Right atrium auricular region (tissue), 2 donors: Measurements from ENCODE around the gene PKP4. TPM values are rescaled to one million over a fixed set of nuclear protein-coding genes. Genes with fewer than 3 reads are reported as not detected.
"Not testable (repeated sequence)": the region's sequence is repeated elsewhere in the genome, so short reads cannot be mapped to it uniquely, and the experiment has no call there.

ENCODE experiments used
- DNase-seq: peaks from one replicate; pipeline ENCODE4 v3.0.0-alpha.2; 2019; ENCODE audit warnings: low spot score
- H3K27ac ChIP-seq, 2 donors: fragments of 200-600 bp; sonication (generic); 1 replicate in 1 of 2; 2 replicates in 1 of 2; pipeline ENCODE4 v1.5.1; 2016 to 2019
- H3K27me3 ChIP-seq, 2 donors: fragments of 200-600 bp; sonication (generic); one replicate each; pipeline versions ENCODE4 v1.5.1 to v1.6.0; 2017 to 2019
- H3K36me3 ChIP-seq: fragments of 200-600 bp; sonication (generic); one replicate; pipeline ENCODE4 v1.5.1; 2016
- H3K4me1 ChIP-seq, 2 donors: fragments of 200-600 bp; sonication (generic); one replicate each; pipeline versions ENCODE4 v1.5.1 to v1.6.0; 2017 to 2019
- H3K4me3 ChIP-seq, 2 donors: fragments of 200-600 bp; sonication (generic); 1 replicate in 1 of 2; 2 replicates in 1 of 2; pipeline ENCODE4 v1.5.1; 2017 to 2019; ENCODE audit warnings: mild to moderate bottlenecking in 1 of 2, moderate library complexity in 1 of 2
- H3K9me3 ChIP-seq, 2 donors: fragments of 200-600 bp; sonication (generic); one replicate each; pipeline ENCODE4 v1.5.1; 2019
- total RNA-seq, 2 donors: library from RNA; depleted of rRNA; stranded (reverse); fragments of >200 nt; gene quantifications; one replicate each; pipeline ENCODE4 v1.1.0, GENCODE V29; 2016
- TF ChIP-seq, protein P1 (sequence below), 2 donors: fragments of 200-600 bp; sonication (generic); IDR thresholded peaks; one replicate each; pipeline ENCODE4 v1.5.1; 2019; ENCODE audit warnings: antibody characterized with exemption in 2 of 2

PKP4 gene
- total RNA-seq, 2 donors from 2014 or later: 36.2 to 39.2 TPM

DNA sequence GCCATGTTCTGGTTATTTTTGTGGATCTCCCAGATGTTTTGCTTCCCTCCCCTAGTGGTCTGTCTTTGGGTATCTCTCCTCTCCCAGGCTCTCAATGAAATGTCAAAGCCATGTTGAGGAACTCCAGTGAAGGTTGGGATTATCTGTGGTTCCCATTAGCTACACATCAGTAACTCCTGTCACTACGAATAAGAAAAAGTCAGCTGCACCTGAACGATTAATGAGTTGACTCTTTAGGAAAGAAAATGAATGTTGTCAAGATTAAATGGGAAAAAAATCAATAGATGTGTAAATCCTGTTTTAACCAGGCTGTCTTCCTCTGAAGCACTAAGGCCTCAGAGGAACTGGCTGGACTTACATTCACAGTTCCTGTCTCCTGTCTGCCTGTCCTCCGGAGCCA, 244.3 kb downstream of the PKP4 start:
- Histone ChIP-seq H3K27ac (no peak overlapping the region), H3K27me3 (no peaks in the 10 kb centered on the region), H3K4me1 (no peaks in the 10 kb centered on the region), H3K36me3 (no peaks in the 10 kb centered on the region), H3K4me3 (no peak overlapping the region), H3K9me3 (peaks cover 0 to 7% of the 10 kb centered on the region in 2 donors)
- TF ChIP-seq, protein P1, sequence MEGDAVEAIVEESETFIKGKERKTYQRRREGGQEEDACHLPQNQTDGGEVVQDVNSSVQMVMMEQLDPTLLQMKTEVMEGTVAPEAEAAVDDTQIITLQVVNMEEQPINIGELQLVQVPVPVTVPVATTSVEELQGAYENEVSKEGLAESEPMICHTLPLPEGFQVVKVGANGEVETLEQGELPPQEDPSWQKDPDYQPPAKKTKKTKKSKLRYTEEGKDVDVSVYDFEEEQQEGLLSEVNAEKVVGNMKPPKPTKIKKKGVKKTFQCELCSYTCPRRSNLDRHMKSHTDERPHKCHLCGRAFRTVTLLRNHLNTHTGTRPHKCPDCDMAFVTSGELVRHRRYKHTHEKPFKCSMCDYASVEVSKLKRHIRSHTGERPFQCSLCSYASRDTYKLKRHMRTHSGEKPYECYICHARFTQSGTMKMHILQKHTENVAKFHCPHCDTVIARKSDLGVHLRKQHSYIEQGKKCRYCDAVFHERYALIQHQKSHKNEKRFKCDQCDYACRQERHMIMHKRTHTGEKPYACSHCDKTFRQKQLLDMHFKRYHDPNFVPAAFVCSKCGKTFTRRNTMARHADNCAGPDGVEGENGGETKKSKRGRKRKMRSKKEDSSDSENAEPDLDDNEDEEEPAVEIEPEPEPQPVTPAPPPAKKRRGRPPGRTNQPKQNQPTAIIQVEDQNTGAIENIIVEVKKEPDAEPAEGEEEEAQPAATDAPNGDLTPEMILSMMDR (IDR thresholded peaks at IDR 0.05): no peak
- DNase-seq: no peak

DNA sequence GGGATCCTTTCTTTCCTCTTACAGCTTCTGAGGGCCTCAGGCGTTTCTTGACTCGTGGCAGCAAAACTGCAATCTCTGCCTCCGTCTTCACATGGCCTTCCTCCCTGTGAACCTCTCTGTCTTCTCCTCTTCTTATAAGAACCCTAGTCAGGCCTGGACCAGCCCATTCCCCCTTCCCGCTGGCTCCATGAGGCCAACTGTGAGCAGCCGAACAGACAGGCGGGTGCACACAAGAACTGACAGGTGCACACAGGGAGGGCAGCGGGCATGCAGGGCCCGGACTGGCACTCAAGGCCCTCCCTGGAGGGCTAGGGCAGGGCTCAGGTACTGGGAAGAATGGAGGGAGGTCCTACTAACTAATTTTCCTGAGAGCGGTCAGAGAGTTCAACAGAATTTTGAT, 246.0 kb downstream of the PKP4 start:
- H3K27ac ChIP-seq: no peak overlapping the region
- no peak for DNase-seq

DNA sequence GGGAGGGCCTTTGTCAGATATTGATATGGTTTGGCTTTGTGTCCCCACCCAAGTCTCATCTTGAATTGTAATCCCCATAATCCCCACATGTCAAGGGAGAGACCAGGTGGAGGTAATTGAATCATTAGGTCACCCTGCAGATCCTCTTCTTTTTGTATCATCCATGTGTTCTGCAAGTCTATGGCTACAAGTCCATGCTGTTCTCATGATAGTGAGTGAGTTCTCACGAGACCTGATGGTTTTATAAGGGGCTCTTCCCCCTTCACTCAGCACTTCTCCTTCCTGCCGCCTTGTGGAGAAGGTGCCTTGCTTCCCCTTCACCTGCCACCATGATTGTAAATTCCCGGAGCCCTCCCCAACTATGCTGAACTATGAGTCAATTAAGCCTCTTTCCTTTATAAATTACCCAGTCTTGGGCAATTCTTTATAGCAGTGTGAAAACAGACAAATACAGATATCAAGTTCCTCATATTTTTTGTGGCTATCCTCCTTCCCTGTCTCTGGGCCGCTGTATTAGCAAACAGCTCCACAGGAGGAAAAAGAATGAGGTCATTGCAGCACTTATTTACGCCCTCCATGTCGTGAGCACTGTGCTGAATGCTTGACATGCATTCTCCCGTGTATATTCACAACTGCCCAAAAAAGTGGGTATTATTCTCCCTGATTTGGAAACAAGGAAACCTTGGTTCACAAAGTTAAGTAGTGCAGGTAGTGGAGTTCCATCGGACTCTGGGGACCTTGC, 248.1 kb downstream of the PKP4 start:
- not testable (repeated sequence) for H3K36me3 ChIP-seq

More for the DNA sequence above, 246.0 kb downstream of the PKP4 start:
- H3K9me3 ChIP-seq: no peaks in the 10 kb centered on the region
- no peaks in the 10 kb centered on the region for H3K27me3 ChIP-seq
- H3K4me1 ChIP-seq: no peaks in the 10 kb centered on the region
- no peaks in the 10 kb centered on the region for H3K36me3 ChIP-seq
- TF ChIP-seq, protein P1 (IDR thresholded peaks at IDR 0.05): no peak
- H3K4me3 ChIP-seq: no peak overlapping the region

GRCh38 chr2:158712791-158713522, 256.2 kb downstream of the PKP4 start:
- TF ChIP-seq, protein P1 (IDR thresholded peaks at IDR 0.05): no peak

More for the DNA sequence above, 248.1 kb downstream of the PKP4 start:
- not testable (repeated sequence) for H3K27ac ChIP-seq, H3K9me3 ChIP-seq, H3K4me3 ChIP-seq, H3K4me1 ChIP-seq, H3K27me3 ChIP-seq
- peak; percentile 13 for DNase-seq

GRCh38 chr2:158713523-158714138, 256.9 kb downstream of the PKP4 start:
- peaks cover 0 to 32% of the 10 kb centered on the region in 2 donors for H3K4me1 ChIP-seq
- H3K27me3 ChIP-seq: no peaks in the 10 kb centered on the region
- H3K27ac ChIP-seq: no peak overlapping the region
- no peaks in the 10 kb centered on the region for H3K36me3 ChIP-seq
- H3K4me3 ChIP-seq: no peak overlapping the region
- TF ChIP-seq, protein P1 (IDR thresholded peaks at IDR 0.05): no peak
- peaks cover 5 to 12% of the 10 kb centered on the region in 2 donors for H3K9me3 ChIP-seq
- no peak for DNase-seq

More at GRCh38 chr2:158712791-158713522, 256.2 kb downstream of the PKP4 start:
- peak; percentile 40 for DNase-seq
- Histone ChIP-seq H3K4me1 (peaks cover 0 to 27% of the 10 kb centered on the region in 2 donors), H3K9me3 (peaks cover 5 to 12% of the 10 kb centered on the region in 2 donors), H3K36me3 (no peaks in the 10 kb centered on the region), H3K4me3 (no peak overlapping the region), H3K27ac (no peak overlapping the region), H3K27me3 (no peaks in the 10 kb centered on the region)

DNA sequence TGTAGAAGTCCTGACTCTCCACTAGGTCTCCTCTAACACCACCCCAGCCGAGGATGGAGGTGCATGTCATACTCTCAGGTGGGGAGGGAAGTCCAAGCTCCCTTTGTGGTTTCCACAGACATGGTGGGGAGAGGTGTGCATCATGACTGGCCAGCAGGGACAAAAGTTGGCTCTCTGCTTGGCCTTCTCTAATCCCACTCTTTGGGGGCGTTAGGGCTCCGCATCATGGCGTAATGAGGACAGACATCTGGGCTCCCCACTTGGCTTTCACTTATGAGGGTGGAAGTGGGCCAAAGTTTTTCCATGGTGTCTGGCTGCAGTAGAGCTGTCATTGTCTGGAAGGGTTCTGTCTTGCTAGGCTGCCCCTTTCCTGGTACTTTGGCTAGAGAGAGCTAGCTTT, 257.7 kb downstream of the PKP4 start:
- peaks cover 0 to 32% of the 10 kb centered on the region in 2 donors for H3K4me1 ChIP-seq
- peaks cover 5 to 12% of the 10 kb centered on the region in 2 donors for H3K9me3 ChIP-seq
- no peak overlapping the region for H3K27ac ChIP-seq
- peak; percentile 47 for DNase-seq
- H3K36me3 ChIP-seq: no peaks in the 10 kb centered on the region
- H3K4me3 ChIP-seq: no peak overlapping the region
- TF ChIP-seq, protein P1 (IDR thresholded peaks at IDR 0.05): no peak
- no peaks in the 10 kb centered on the region for H3K27me3 ChIP-seq
